ENCODE results near the gene RTF2. TPM values are rescaled to one million over a fixed set of nuclear protein-coding genes. Genes with fewer than 3 reads are reported as not detected.

RTF2 gene
- total RNA-seq, 1 experiment from 2014 or later = 89.2 TPM

- in situ Hi-C loops (cut with HindIII; ENCODE audit: low pct_unique_long_range_greater_than_20kb, low sequenced_read_pairs) = no loop called here
- no TSS peak for BruUV-seq (replicated peaks)
- intact Hi-C loops (cut with micrococcal nuclease; ENCODE audit: unreplicated experiment) = no loop called here
- no peaks in the 10 kb centered on the region for H3K4me1 ChIP-seq (ENCODE audit: control insufficient read depth, insufficient read depth, low read length)
- H3K9me3 ChIP-seq (ENCODE audit: control insufficient read depth, insufficient read depth, low read depth, low read length) = no peaks in the 10 kb centered on the region
- H3K36me3 ChIP-seq (ENCODE audit: control insufficient read depth, insufficient read depth, low read length) = no peaks in the 10 kb centered on the region
- CTCF ChIA-PET = no interaction called here
- H3K27ac ChIP-seq (ENCODE audit: low read length) = no peak overlapping the region
- ATAC-seq (no peak), DNase-seq (ENCODE audit: low read depth, low spot score) (no peak)
- no peaks in the 10 kb centered on the region for H3K27me3 ChIP-seq (ENCODE audit: control insufficient read depth, insufficient read depth, low read length)
- no peak overlapping the region for H3K4me3 ChIP-seq (ENCODE audit: low read depth in 2 of 2, low read length in 2 of 2)
- TF ChIP-seq REST (IDR thresholded peaks at IDR 0.05; ENCODE audit: insufficient read depth in 1 of 2, low read depth in 2 of 2, low read length in 1 of 2) (no peak), SIN3A (IDR thresholded peaks at IDR 0.05; ENCODE audit: borderline replicate concordance, insufficient read depth, low read depth, low read length) (no peak), CTCF (IDR thresholded peaks at IDR 0.05) (no peak), TCF7L2 (IDR thresholded peaks at IDR 0.05; ENCODE audit: low read depth, low read length) (no peak), POLR2AphosphoS5 (IDR thresholded peaks at IDR 0.05; ENCODE audit: low read depth, low read length) (no peak)
- POLR2A ChIA-PET = interaction anchor here (0.6 to 0.7 kb wide), 2 partner anchors 14 to 45 kb away, joined by 4 to 13 read pairs; no protein-coding TSS in a partner anchor
Observed at GRCh38 chr20:56423886-56424285, 44.5 kb upstream of the RTF2 start.

- ChIA-PET CTCF (no interaction called here), POLR2A (interaction anchor here (0.6 kb wide), 1 partner anchor 12 kb away, joined by 6 read pairs; no protein-coding TSS in a partner anchor)
- Histone ChIP-seq H3K4me1 (ENCODE audit: control insufficient read depth, insufficient read depth, low read length) (no peaks in the 10 kb centered on the region), H3K27ac (ENCODE audit: low read length) (no peak overlapping the region), H3K27me3 (ENCODE audit: control insufficient read depth, insufficient read depth, low read length) (no peaks in the 10 kb centered on the region), H3K9me3 (ENCODE audit: control insufficient read depth, insufficient read depth, low read depth, low read length) (no peaks in the 10 kb centered on the region), H3K36me3 (ENCODE audit: control insufficient read depth, insufficient read depth, low read length) (no peaks in the 10 kb centered on the region), H3K4me3 (ENCODE audit: low read depth in 2 of 2, low read length in 2 of 2) (no peak overlapping the region)
- in situ Hi-C loops (cut with HindIII; ENCODE audit: low pct_unique_long_range_greater_than_20kb, low sequenced_read_pairs) (no loop called here), intact Hi-C loops (cut with micrococcal nuclease; ENCODE audit: unreplicated experiment) (no loop called here)
- DNase-seq (ENCODE audit: low read depth, low spot score) (no peak), ATAC-seq (no peak)
- TF ChIP-seq TCF7L2 (IDR thresholded peaks at IDR 0.05; ENCODE audit: low read depth, low read length) = no peak
- no peak for TF ChIP-seq REST (IDR thresholded peaks at IDR 0.05; ENCODE audit: insufficient read depth in 1 of 2, low read depth in 2 of 2, low read length in 1 of 2)
- TF ChIP-seq POLR2AphosphoS5 (IDR thresholded peaks at IDR 0.05; ENCODE audit: low read depth, low read length) = no peak
- no peak for TF ChIP-seq SIN3A (IDR thresholded peaks at IDR 0.05; ENCODE audit: borderline replicate concordance, insufficient read depth, low read depth, low read length)
- TF ChIP-seq CTCF (IDR thresholded peaks at IDR 0.05) = no peak
- BruUV-seq (replicated peaks) = no TSS peak
Observed at GRCh38 chr20:56424931-56425330, 43.5 kb upstream of the RTF2 start.
